WTC11 (cell line): ENCODE results near the gene GUCD1.

ENCODE experiments used
- ATF3 ChIP-seq: sonication (generic); formaldehyde crosslinking; conservative IDR thresholded peaks from 2 replicates; pipeline ENCODE4 v1.8.1; 2022; ENCODE audit warnings: mild to moderate bottlenecking, missing genetic modification reagents
- CTCF ChIP-seq: fragments of 200-600 bp; IDR thresholded peaks from 2 replicates; pipeline ENCODE4 v1.8.0; 2022; ENCODE audit warnings: antibody characterized with exemption
- RORB ChIP-seq: fragments of 250-450 bp; sonication (Bioruptor Pico); IDR thresholded peaks from 2 replicates; pipeline ENCODE4 v1.9.0; 2021; ENCODE audit warnings: mild to moderate bottlenecking
- ZNF121 ChIP-seq: sonication (generic); formaldehyde crosslinking; IDR thresholded peaks from 2 replicates; pipeline ENCODE4 v1.8.0; 2023; ENCODE audit warnings: missing genetic modification reagents

- no peak for TF ChIP-seq CTCF
- no peak for TF ChIP-seq ATF3 (CRISPR knock-in tag)
- TF ChIP-seq RORB, result no peak
- no peak for TF ChIP-seq ZNF121 (CRISPR knock-in tag)
These were observed 29.3 kb upstream of the GUCD1 start for GRCh38 chr22:24584166-24584790.
